ENCODE results near the gene ITSN1.

- TF ChIP-seq CTCF (IDR thresholded peaks at IDR 0.05) (no peak), POLR2A (IDR thresholded peaks at IDR 0.05) (no peak), EP300 (IDR thresholded peaks at IDR 0.05) (no peak)
These were observed 110.0 kb downstream of the ITSN1 start for GRCh38 chr21:33752260-33752659.

Measured in tibial nerve (tissue), 4 donors.